Osteocyte (in vitro differentiated cells): ENCODE measurements around the gene ORM1. TPM values are rescaled to one million over a fixed set of nuclear protein-coding genes. Genes with fewer than 3 reads are reported as not detected.
"Not testable (repeated sequence)": the region's sequence is repeated elsewhere in the genome, so short reads cannot be mapped to it uniquely, and the experiment has no call there.

Experiments
- DNase-seq: peaks from one replicate; pipeline ENCODE4 v3.0.0; 2021; ENCODE audit warnings: mixed read lengths; ENCODE audit not compliant: unreplicated experiment; ENCODE audit errors: extremely low spot score
- H3K27ac Mint-ChIP-seq: one replicate; pipeline ENCODE4 v1.8.0; 2021; ENCODE audit warnings: mild to moderate bottlenecking, mixed read lengths; ENCODE audit not compliant: unreplicated experiment
- H3K27me3 Mint-ChIP-seq: one replicate; pipeline ENCODE4 v1.8.0; 2021; ENCODE audit warnings: mixed read lengths; ENCODE audit not compliant: unreplicated experiment
- H3K36me3 Mint-ChIP-seq: one replicate; pipeline ENCODE4 v1.8.0; 2021; ENCODE audit warnings: mixed read lengths; ENCODE audit not compliant: unreplicated experiment
- H3K4me1 Mint-ChIP-seq: one replicate; pipeline ENCODE4 v1.8.0; 2021; ENCODE audit warnings: mixed read lengths; ENCODE audit not compliant: unreplicated experiment
- H3K4me3 Mint-ChIP-seq: one replicate; pipeline ENCODE4 v1.8.0; 2021; ENCODE audit warnings: mild to moderate bottlenecking, moderate library complexity, mixed read lengths; ENCODE audit not compliant: unreplicated experiment
- H3K9me3 Mint-ChIP-seq: one replicate; pipeline ENCODE4 v1.8.0; 2021; ENCODE audit warnings: mixed read lengths; ENCODE audit not compliant: unreplicated experiment
- long read RNA-seq: library from polyadenylated mRNA; unstranded; transcript quantifications from one replicate; pipeline ENCODE4 v2.0.0, GENCODE V29; 2021
- total RNA-seq: library from RNA; stranded (reverse); gene quantifications from 2 replicates; pipeline ENCODE4 v1.2.1, GENCODE V29; 2021
- TF ChIP-seq, protein P1 (sequence below): fragments of 200-600 bp; sonication (generic); IDR thresholded peaks from 2 replicates; pipeline ENCODE4 v1.5.0; 2021; ENCODE audit warnings: antibody characterized with exemption, mild to moderate bottlenecking, moderate library complexity

ORM1 gene
- total RNA-seq = not detected in 2 replicates
- long read RNA-seq = 0 reads

DNA sequence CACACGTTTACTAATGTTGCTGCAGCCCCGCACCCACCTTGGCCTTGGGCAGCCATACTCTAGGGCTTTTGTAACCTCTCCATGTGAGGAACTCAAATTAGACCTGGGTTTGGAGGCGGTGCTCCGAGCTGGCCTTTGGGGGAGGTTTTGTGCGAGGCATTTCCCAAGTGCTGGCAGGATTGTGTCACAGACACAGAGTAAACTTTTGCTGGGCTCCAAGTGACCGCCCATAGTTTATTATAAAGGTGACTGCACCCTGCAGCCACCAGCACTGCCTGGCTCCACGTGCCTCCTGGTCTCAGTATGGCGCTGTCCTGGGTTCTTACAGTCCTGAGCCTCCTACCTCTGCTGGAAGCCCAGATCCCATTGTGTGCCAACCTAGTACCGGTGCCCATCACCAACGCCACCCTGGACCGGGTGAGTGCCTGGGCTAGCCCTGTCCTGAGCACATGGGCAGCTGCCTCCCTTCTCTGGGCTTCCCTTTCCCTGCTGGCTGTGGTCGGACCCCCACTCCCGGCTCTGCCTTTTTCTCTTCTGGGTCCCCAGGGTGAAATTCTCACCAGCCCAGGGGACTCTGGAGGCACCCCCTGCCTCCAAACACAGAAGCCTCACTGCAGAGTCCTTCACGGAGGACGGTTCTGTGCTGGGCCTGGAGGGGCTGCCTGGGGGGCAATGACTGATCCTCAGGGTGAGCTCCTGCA lies at the start of gene ORM1:
TSS of gene ORM1 (plus strand) at position 268 of the 701 bp plus-strand sequence. CDS start at position 304, 36 bp downstream.
- H3K27me3 Mint-ChIP-seq, H3K4me1 Mint-ChIP-seq, H3K4me3 Mint-ChIP-seq, DNase-seq, H3K9me3 Mint-ChIP-seq, H3K36me3 Mint-ChIP-seq, H3K27ac Mint-ChIP-seq: not testable (repeated sequence)

DNA sequence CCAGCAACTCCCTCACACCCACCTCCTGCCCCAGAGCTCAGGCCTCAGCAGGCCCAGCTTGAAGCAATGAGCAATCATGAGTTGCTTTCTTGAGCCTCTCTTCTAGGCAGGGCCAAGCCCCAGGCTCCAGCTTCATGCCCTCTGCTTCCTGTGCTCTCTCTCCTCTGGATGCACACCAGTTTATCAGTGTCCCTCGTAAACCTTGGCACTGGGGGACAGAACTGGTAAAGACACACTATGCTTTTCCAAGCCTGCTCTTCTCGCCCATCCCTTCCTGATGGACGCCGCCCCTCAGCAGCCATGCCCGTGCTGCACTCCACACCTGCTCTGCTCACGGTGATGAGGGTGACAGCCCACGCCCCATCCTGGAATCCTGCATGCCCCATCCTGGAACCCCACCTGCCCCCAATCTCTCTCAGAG lies 49.4 kb upstream of the ORM1 start:
- Mint-ChIP-seq H3K4me1 (peaks cover 15% of the 10 kb centered on the region), H3K36me3 (peaks cover 22% of the 10 kb centered on the region)
- DNase-seq = no peak

DNA sequence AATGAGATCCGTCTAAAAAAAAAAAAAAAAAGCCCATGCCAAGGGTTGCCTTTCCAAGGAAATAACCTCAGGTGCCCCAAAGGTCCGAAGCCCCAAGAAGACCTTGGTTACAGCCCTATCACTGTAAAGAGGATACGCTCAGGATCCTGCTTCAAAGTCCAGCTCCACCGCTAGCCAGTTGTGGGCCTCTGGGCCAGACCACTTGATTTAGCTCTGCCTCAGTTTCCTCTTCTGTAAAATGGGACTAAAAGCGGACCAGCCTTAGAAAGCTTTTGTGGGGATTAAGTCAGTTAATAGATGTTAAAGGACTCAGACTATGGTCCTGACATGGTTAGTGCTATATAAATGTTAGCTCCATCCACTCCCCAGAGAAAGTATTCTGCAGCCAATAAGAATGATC lies 48.7 kb upstream of the ORM1 start:
- TF ChIP-seq, protein P1, sequence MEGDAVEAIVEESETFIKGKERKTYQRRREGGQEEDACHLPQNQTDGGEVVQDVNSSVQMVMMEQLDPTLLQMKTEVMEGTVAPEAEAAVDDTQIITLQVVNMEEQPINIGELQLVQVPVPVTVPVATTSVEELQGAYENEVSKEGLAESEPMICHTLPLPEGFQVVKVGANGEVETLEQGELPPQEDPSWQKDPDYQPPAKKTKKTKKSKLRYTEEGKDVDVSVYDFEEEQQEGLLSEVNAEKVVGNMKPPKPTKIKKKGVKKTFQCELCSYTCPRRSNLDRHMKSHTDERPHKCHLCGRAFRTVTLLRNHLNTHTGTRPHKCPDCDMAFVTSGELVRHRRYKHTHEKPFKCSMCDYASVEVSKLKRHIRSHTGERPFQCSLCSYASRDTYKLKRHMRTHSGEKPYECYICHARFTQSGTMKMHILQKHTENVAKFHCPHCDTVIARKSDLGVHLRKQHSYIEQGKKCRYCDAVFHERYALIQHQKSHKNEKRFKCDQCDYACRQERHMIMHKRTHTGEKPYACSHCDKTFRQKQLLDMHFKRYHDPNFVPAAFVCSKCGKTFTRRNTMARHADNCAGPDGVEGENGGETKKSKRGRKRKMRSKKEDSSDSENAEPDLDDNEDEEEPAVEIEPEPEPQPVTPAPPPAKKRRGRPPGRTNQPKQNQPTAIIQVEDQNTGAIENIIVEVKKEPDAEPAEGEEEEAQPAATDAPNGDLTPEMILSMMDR = no peak
- H3K4me1 Mint-ChIP-seq = peaks cover 23% of the 10 kb centered on the region
- no peak overlapping the region for H3K27ac Mint-ChIP-seq
- H3K4me3 Mint-ChIP-seq = no peak overlapping the region
- peaks cover 20% of the 10 kb centered on the region for H3K36me3 Mint-ChIP-seq
- no peaks in the 10 kb centered on the region for H3K9me3 Mint-ChIP-seq
- DNase-seq = peak; percentile 44
- H3K27me3 Mint-ChIP-seq = no peaks in the 10 kb centered on the region

More for the DNA sequence above, 49.4 kb upstream of the ORM1 start:
- H3K4me3 Mint-ChIP-seq = no peak overlapping the region
- H3K9me3 Mint-ChIP-seq = no peaks in the 10 kb centered on the region
- no peak overlapping the region for H3K27ac Mint-ChIP-seq
- TF ChIP-seq, protein P1 = no peak
- H3K27me3 Mint-ChIP-seq = no peaks in the 10 kb centered on the region

DNA sequence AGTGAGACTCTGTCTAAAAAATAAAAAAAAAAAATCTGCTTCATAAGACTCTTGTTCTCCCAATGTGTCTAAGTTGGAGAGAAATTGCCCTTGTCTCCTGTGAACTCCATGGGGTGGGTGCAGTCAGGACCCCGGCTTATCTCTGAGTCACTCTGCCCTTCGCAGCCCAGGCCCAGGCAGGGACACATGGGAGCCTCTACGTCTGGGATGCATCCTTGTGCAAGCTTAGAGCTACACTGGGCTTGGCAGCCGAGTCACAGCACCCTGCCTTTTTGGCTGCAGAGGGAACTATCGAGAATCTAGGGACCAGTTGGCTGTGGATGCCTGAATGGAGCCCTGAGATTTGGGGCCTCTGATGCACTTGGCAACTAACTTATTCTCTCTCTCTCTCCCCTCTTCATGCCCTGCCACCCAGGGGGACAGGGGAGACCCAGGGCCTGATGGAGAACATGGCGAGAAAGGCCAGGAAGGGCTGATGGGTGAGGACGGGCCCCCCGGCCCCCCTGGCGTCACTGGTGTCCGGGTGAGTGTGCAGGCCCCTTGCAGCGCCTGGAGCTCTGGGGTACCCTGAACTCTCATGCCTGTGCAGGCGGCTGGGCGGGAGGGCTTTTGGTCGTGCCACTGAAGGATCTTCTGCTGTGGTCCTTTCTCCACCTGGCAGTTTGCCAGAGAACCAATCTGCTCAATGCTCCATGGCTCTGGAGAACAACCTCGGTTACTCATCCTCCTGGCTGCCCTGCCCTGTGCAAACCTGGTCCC lies 47.5 kb upstream of the ORM1 start:
- no peaks in the 10 kb centered on the region for H3K27me3 Mint-ChIP-seq
- no peak overlapping the region for H3K4me3 Mint-ChIP-seq
- H3K4me1 Mint-ChIP-seq = peaks cover 25% of the 10 kb centered on the region
- no peak overlapping the region for H3K27ac Mint-ChIP-seq
- H3K36me3 Mint-ChIP-seq = peaks cover 20% of the 10 kb centered on the region
- TF ChIP-seq, protein P1 = no peak
- no peaks in the 10 kb centered on the region for H3K9me3 Mint-ChIP-seq
- DNase-seq = peak; percentile 82

DNA sequence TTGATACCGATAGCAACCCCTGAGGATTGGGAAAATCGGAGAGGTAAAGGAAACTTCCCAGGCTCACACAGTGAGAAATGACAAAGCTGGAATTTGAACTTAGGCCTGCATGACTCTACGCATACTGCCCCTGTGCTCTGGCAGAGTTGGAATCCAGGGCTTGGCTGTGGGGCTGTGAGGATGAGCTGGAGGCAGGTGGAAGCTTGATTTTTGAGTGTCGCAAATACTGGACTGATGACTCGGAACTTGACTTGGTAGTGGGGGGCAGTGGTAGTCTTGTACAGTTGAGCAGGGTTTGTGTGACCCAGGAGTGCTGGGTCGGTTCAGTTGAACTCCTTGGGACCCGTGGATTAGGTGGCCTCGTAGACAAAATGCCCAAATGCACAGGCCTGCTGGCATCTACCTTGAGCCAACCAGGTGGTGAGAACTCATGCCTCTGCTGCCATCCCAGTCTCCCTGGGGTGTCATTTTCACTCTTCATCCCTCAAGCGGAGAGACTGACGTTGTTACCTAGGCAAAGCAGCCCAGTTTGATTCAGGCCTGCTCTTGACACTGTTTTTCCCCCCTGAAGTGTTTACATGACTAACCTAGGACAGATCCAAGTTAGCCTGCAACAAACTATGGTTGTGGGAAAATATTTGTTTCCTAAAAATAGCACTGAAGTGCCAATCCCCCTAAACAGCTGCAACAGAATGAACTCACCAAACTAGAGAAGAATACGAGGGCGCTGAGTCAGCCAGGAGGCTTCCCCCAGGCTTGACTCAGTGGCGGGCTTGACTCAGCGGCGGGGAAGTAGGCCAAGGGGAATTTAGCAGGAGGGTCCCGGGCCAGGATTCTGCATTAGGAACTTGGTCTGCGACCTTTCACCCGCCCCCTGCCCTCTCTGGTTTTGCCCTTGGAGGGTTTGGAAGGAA lies 45.7 kb upstream of the ORM1 start:
- H3K36me3 Mint-ChIP-seq = peaks cover 12% of the 10 kb centered on the region
- H3K9me3 Mint-ChIP-seq = no peaks in the 10 kb centered on the region
- peak overlapping the region; percentile 34 for H3K27ac Mint-ChIP-seq
- no peak overlapping the region for H3K4me3 Mint-ChIP-seq
- DNase-seq = peak; percentile 75
- TF ChIP-seq, protein P1 = no peak
- no peaks in the 10 kb centered on the region for H3K27me3 Mint-ChIP-seq
- H3K4me1 Mint-ChIP-seq = peaks cover 35% of the 10 kb centered on the region
